ENCODE measurements around the gene FLYWCH2. TPM values are rescaled to one million over a fixed set of nuclear protein-coding genes. Genes with fewer than 3 reads are reported as not detected.
"Not testable (repeated sequence)": the region's sequence is repeated elsewhere in the genome, so short reads cannot be mapped to it uniquely, and the experiment has no call there.

Gene FLYWCH2
- total RNA-seq, 1 donor = 47.1 TPM

DNA sequence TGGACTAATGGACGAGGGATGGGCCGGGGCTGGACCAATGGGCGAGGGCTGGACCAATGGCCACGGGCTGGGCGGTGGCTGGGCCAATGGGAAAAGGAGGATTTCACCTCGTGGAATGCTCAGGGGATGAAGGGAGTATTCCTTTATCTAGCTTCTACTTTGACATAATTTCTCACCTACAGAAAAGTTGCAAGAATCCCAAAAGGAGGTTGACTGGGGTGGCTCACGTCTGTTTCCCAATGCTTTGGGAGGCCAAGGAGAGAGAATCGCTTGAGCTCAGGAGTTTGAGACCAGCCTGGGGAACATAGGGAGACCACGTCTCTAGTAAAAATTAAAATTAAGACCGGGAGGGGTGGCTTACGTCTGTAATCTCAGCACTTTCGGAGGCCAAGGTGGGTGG, 23.0 kb downstream of the FLYWCH2 start:
- TF ChIP-seq, protein P1, sequence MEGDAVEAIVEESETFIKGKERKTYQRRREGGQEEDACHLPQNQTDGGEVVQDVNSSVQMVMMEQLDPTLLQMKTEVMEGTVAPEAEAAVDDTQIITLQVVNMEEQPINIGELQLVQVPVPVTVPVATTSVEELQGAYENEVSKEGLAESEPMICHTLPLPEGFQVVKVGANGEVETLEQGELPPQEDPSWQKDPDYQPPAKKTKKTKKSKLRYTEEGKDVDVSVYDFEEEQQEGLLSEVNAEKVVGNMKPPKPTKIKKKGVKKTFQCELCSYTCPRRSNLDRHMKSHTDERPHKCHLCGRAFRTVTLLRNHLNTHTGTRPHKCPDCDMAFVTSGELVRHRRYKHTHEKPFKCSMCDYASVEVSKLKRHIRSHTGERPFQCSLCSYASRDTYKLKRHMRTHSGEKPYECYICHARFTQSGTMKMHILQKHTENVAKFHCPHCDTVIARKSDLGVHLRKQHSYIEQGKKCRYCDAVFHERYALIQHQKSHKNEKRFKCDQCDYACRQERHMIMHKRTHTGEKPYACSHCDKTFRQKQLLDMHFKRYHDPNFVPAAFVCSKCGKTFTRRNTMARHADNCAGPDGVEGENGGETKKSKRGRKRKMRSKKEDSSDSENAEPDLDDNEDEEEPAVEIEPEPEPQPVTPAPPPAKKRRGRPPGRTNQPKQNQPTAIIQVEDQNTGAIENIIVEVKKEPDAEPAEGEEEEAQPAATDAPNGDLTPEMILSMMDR (IDR thresholded peaks at IDR 0.05; ENCODE audit: insufficient read depth, low read depth, low read length) = no peak
- no peak for DNase-seq (ENCODE audit: low read depth)
- H3K4me3 ChIP-seq (ENCODE audit: low read depth, low read length) = no peak overlapping the region

DNA sequence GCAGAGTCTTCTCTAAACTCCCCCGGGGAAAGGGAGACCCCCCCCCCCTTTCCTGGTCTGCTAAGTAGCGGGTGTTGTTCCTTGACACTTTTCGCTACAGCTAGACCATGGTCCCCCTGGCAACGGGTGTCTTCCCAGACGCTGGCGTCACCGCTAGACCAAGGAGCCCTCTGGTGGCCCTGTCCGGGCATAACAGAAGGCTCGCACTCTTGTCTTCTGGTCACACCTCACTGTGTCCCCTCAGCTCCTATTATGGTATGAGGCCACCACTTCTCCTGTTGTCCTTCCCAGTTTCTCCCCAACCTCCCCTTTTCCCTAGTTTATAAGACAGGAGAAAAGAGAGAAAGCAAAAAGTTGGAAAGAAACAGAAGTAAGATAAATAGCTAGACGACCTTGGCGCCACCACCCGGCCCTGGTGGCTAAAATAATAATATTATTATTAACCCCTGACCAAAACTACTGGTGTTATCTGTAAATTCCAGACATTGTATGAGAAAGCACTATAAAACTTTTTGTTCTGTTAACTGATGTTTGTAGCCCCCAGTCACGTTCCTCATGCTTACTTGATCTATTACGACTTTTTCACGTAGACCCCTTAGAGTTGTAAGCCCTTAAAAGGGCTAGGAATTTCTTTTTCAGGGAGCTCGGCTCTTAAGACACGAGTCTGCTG, 24.2 kb downstream of the FLYWCH2 start:
- TF ChIP-seq, protein P1 (IDR thresholded peaks at IDR 0.05; ENCODE audit: insufficient read depth, low read depth, low read length) = peak; percentile 51
- peak; percentile 47 for DNase-seq (ENCODE audit: low read depth)
- not testable (repeated sequence) for H3K4me3 ChIP-seq (ENCODE audit: low read depth, low read length)

DNA sequence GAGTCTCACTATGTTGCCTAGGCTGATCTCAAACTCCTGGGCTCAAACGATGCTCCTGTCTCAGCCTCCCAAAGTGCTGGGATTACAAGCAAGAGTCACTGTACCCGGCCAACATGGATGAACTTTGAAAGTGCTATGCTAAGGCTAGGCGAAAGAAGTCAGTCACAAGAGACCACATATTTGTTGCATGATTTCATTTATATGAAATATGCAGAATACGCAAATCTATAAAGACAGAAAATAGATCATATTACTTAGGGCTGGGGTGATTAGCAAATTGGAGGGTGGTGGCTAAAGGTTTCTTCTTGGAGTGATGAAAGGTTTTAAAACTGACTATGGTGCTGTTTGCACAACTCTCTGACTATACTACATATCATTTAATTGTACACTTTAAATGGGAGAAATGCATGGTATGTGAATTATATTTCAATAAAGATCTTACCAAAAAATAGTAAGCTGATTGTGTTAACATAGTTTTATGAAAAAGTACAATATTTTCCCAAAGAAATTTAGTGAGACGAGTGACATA, 27.5 kb downstream of the FLYWCH2 start:
- no peak overlapping the region for H3K4me3 ChIP-seq (ENCODE audit: low read depth, low read length)
- DNase-seq (ENCODE audit: low read depth) = no peak
- TF ChIP-seq, protein P1 (IDR thresholded peaks at IDR 0.05; ENCODE audit: insufficient read depth, low read depth, low read length) = no peak

DNA sequence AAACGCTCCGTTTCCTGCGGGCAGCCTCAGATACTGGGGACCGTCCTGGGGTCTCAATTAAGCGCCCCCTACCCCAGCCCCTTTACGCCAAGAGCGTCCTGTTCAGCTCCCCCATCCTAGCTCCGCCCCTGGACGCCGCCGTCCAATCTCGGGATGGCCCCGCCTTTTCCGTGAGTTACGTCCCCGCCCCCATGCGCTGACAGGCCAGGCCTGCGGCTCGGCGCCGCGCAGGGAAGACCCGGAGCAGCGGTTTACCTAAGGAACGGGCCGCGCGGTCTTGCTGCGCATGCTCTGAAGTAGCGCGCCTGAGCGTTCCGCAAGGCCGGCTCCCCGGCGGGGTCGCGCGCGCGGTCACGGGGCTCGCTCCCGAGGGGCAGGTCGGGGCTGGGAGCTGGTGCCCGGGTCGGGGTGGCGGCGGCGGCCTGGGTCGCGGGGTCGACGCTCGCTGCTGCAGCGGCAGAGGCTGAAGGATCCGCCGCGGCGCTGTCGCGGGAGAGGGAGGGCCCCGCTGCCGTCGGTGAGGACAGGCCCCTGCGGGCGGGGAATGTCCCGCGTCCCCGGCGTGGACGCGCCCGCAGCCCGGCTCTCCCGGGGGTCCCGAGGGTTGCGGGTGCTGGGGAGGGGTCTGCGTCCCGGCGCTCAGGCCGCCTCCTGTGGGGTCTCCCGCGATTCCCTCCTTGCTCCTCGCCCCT, 28.8 kb downstream of the FLYWCH2 start, which contains the start of gene FLYWCH1:
TSS of gene FLYWCH1 (plus strand) at position 294 of the 692 bp plus-strand sequence. CDS start 17,755 bp downstream, outside the sequence.
- TF ChIP-seq, protein P1 (IDR thresholded peaks at IDR 0.05; ENCODE audit: insufficient read depth, low read depth, low read length) = no peak
- peak; percentile 98 for DNase-seq (ENCODE audit: low read depth)

DNA sequence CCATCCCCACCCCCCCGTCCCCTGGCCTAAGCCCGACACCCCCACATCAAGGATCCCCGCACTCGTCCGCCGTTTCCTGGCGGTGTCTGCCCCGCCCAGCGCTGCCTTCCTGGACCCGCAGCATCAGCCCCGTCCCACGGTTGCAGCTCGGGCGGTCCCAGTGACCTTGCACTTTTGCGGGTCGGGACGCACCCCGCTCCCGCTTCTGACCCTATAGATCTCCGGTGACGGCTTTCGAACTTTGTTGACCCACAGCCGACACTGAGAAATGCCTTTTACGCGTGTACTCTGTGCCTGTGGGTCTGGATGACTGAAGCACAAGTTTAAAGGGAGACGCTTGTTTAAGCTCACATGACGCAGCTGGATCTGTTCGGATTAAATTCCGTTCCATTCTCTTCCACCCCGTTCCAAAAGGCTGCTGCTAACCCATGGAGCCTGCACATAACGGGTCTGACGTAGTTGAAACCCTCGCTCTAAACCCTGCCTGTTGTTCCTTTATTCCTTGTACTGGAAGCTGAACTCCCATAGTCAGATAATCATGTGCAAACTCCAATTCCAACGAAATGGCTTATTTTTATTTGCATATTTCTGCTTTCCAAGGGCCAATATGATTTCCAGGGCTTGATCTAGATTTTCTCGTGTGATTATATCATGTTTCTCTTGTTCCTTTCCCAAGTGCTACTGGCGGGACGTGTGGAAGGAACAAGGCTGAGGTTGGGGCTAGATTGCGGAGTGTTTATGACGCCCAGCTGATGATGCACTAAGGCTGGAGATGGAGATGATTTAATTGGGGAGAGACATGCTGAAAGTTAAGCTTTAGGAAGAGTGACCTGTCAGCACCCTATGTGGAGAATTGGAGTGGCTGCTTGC, 29.6 kb downstream of the FLYWCH2 start:
- peak overlapping the region; percentile 81 for H3K4me3 ChIP-seq (ENCODE audit: low read depth, low read length)
- DNase-seq (ENCODE audit: low read depth) = peak; percentile 78
- TF ChIP-seq, protein P1 (IDR thresholded peaks at IDR 0.05; ENCODE audit: insufficient read depth, low read depth, low read length) = no peak

More for the DNA sequence above, 28.8 kb downstream of the FLYWCH2 start, which contains the start of gene FLYWCH1:
- H3K4me3 ChIP-seq (ENCODE audit: low read depth, low read length) = peak within 1 kb of the TSS; percentile 81

DNA sequence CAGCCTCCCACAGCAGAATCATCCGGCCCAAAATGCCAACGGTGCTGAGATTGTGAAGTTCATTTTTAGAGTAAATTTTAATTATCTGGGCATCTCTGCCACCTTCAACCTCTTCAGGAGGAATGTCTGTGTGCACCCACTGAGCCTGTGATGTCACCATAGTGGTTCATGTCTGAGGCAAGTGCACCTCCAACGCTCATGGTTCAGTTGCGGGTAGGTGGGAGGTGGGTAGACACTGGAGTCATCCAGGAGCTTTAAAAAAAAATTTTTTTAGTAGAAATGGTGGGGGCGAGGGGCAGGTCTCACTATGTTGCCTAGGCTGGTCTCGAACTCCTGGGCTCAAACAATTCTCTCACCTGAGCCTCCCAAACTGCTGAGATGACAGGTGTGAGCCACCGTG, 30.6 kb downstream of the FLYWCH2 start:
- H3K4me3 ChIP-seq (ENCODE audit: low read depth, low read length) = no peak overlapping the region
- TF ChIP-seq, protein P1 (IDR thresholded peaks at IDR 0.05; ENCODE audit: insufficient read depth, low read depth, low read length) = no peak
- no peak for DNase-seq (ENCODE audit: low read depth)
